Suprapubic skin (tissue), 4 donors: Measurements from ENCODE around the gene APOL1. TPM values are rescaled to one million over a fixed set of nuclear protein-coding genes. Genes with fewer than 3 reads are reported as not detected.

Experiments used
- DNase-seq, 2 donors: peaks; one replicate each; pipeline ENCODE4 v3.0.0-alpha.2; 2019; ENCODE audit warnings: low spot score in 2 of 2
- H3K27ac ChIP-seq: fragments of 200-600 bp; sonication (generic); one replicate; pipeline ENCODE4 v1.5.1; 2019
- H3K27me3 ChIP-seq: fragments of 200-600 bp; sonication (generic); one replicate; pipeline ENCODE4 v1.5.1; 2019
- H3K36me3 ChIP-seq: fragments of 200-600 bp; sonication (generic); one replicate; pipeline ENCODE4 v1.5.1; 2019
- H3K4me1 ChIP-seq: fragments of 200-600 bp; sonication (generic); one replicate; pipeline ENCODE4 v1.5.1; 2019
- H3K4me3 ChIP-seq: fragments of 200-600 bp; sonication (generic); one replicate; pipeline ENCODE4 v1.5.1; 2019; ENCODE audit warnings: mild to moderate bottlenecking
- H3K9me3 ChIP-seq: fragments of 200-600 bp; sonication (generic); one replicate; pipeline ENCODE4 v1.5.1; 2019
- CTCF ChIP-seq, 2 donors: fragments of 200-600 bp in 1 of 2; fragments of 450-650 bp in 1 of 2; sonication (generic) in 1 of 2; IDR thresholded peaks; one replicate each; pipeline ENCODE4 v1.5.1; 2016 to 2019; ENCODE audit warnings: antibody characterized with exemption in 2 of 2, mild to moderate bottlenecking in 1 of 2, moderate library complexity in 1 of 2
- EP300 ChIP-seq: sonication (generic); formaldehyde crosslinking; IDR thresholded peaks from one replicate; pipeline ENCODE4 v1.6.1; 2017; ENCODE audit warnings: antibody characterized with exemption
- POLR2A ChIP-seq, 2 donors: fragments of 450-650 bp; IDR thresholded peaks; one replicate each; pipeline ENCODE4 v1.6.1; 2017; ENCODE audit warnings: antibody characterized with exemption in 2 of 2, mild to moderate bottlenecking in 2 of 2, moderate library complexity in 2 of 2
- POLR2AphosphoS5 ChIP-seq, 3 donors: sonication (generic); formaldehyde crosslinking; IDR thresholded peaks; one replicate each; pipeline ENCODE4 v1.6.1; 2017; ENCODE audit warnings: antibody characterized with exemption in 3 of 3
- WGBS: methylation state at CpG from one replicate; pipeline ENCODE4 v1.1.5; 2018; 5-methylcytosine and 5-hydroxymethylcytosine counted together
- total RNA-seq, 4 donors: library from RNA; depleted of rRNA; stranded (reverse); fragments of >200 nt; gene quantifications; one replicate each; pipeline ENCODE4 v1.1.0, GENCODE V29; 2016

APOL1 gene
- total RNA-seq, 4 donors from 2014 or later = 1.2 to 7.3 (median 3.0) TPM

GRCh38 chr22:36294801-36295200 lies 41.9 kb downstream of the APOL1 start:
- no peaks in the 10 kb centered on the region for H3K27me3 ChIP-seq
- 88% methylated on average over 11 of the region's 11 CpGs for WGBS
- DNase-seq = no peak
- H3K9me3 ChIP-seq = no peaks in the 10 kb centered on the region
- no peaks in the 10 kb centered on the region for H3K4me1 ChIP-seq
- TF ChIP-seq POLR2A (IDR thresholded peaks at IDR 0.05) (no peak), CTCF (IDR thresholded peaks at IDR 0.05) (no peak), POLR2AphosphoS5 (IDR thresholded peaks at IDR 0.05) (no peak), EP300 (no peak)
- no peak overlapping the region for H3K4me3 ChIP-seq
- peaks cover 91% of the 10 kb centered on the region for H3K36me3 ChIP-seq
- H3K27ac ChIP-seq = no peak overlapping the region

GRCh38 chr22:36295247-36295646 lies 42.3 kb downstream of the APOL1 start:
- Histone ChIP-seq H3K27ac (no peak overlapping the region), H3K27me3 (no peaks in the 10 kb centered on the region), H3K9me3 (no peaks in the 10 kb centered on the region), H3K4me3 (no peak overlapping the region), H3K4me1 (no peaks in the 10 kb centered on the region), H3K36me3 (peaks cover 92% of the 10 kb centered on the region)
- TF ChIP-seq EP300 = no peak
- TF ChIP-seq POLR2AphosphoS5 (IDR thresholded peaks at IDR 0.05) = no peak
- TF ChIP-seq POLR2A (IDR thresholded peaks at IDR 0.05) = no peak
- no peak for TF ChIP-seq CTCF (IDR thresholded peaks at IDR 0.05)
- DNase-seq = no peak
- 98% methylated on average over 5 of the region's 7 CpGs for WGBS

- TF ChIP-seq POLR2A (IDR thresholded peaks at IDR 0.05) (no peak), CTCF (IDR thresholded peaks at IDR 0.05) (no peak), POLR2AphosphoS5 (IDR thresholded peaks at IDR 0.05) (no peak), EP300 (no peak)
- no peak overlapping the region for H3K27ac ChIP-seq
- DNase-seq = no peak
- no peaks in the 10 kb centered on the region for H3K27me3 ChIP-seq
- H3K36me3 ChIP-seq = peaks cover 100% of the 10 kb centered on the region
- no peaks in the 10 kb centered on the region for H3K9me3 ChIP-seq
- whole genome bisulfite sequencing = 90% methylated on average over 15 of the region's 15 CpGs
- H3K4me1 ChIP-seq = no peaks in the 10 kb centered on the region
- H3K4me3 ChIP-seq = no peak overlapping the region
Observed at GRCh38 chr22:36296690-36297089, 43.8 kb downstream of the APOL1 start.

- WGBS = 87% methylated on average over 19 of the region's 19 CpGs
- DNase-seq = no peak
- TF ChIP-seq POLR2AphosphoS5 (IDR thresholded peaks at IDR 0.05) (no peak), POLR2A (IDR thresholded peaks at IDR 0.05) (no peak), CTCF (IDR thresholded peaks at IDR 0.05) (no peak), EP300 (no peak)
- Histone ChIP-seq H3K27ac (no peak overlapping the region), H3K4me3 (no peak overlapping the region), H3K36me3 (peaks cover 100% of the 10 kb centered on the region), H3K9me3 (no peaks in the 10 kb centered on the region), H3K4me1 (no peaks in the 10 kb centered on the region), H3K27me3 (no peaks in the 10 kb centered on the region)
Observed at GRCh38 chr22:36297568-36297967, 44.6 kb downstream of the APOL1 start.

GRCh38 chr22:36298118-36298517 lies 45.2 kb downstream of the APOL1 start:
- no peak for TF ChIP-seq POLR2A (IDR thresholded peaks at IDR 0.05)
- TF ChIP-seq POLR2AphosphoS5 (IDR thresholded peaks at IDR 0.05) = no peak
- TF ChIP-seq EP300 = no peak
- TF ChIP-seq CTCF (IDR thresholded peaks at IDR 0.05) = no peak
- no peaks in the 10 kb centered on the region for H3K9me3 ChIP-seq
- 91% methylated on average over 5 of the region's 8 CpGs for WGBS
- H3K27ac ChIP-seq = no peak overlapping the region
- no peak overlapping the region for H3K4me3 ChIP-seq
- DNase-seq = no peak
- no peaks in the 10 kb centered on the region for H3K27me3 ChIP-seq
- peaks cover 100% of the 10 kb centered on the region for H3K36me3 ChIP-seq
- H3K4me1 ChIP-seq = no peaks in the 10 kb centered on the region
